GM19372 (cell line): ENCODE measurements around the gene ARPC1B.
A peak's percentile ranks its signal among the peaks of the same experiment; 100 is the strongest.
"Not testable (repeated sequence)": the region's sequence is repeated elsewhere in the genome, so short reads cannot be mapped to it uniquely, and the experiment has no call there.

Source experiments
- ATAC-seq: cut with Tn5 transposase; IDR thresholded peaks from one replicate; pipeline ENCODE4 v1.9.1; 2021; ENCODE audit warnings: mild to moderate bottlenecking, low read depth, moderate library complexity; ENCODE audit not compliant: unreplicated experiment

Gene ARPC1B

GRCh38 chr7:99387239-99387635 is 12.7 kb downstream of the ARPC1B start:
- ATAC-seq: not testable (repeated sequence)

- no peak for ATAC-seq
Measured at GRCh38 chr7:99387912-99388311, 13.4 kb downstream of the ARPC1B start.

GRCh38 chr7:99389772-99390171 is 15.2 kb downstream of the ARPC1B start:
- ATAC-seq: no peak

GRCh38 chr7:99390941-99391602 is 16.5 kb downstream of the ARPC1B start:
- ATAC-seq: no peak

GRCh38 chr7:99392046-99392445 is 17.5 kb downstream of the ARPC1B start:
- no peak for ATAC-seq

- peak; percentile 79 for ATAC-seq
Measured at GRCh38 chr7:99392659-99393354, 18.3 kb downstream of the ARPC1B start.

- ATAC-seq: no peak
Measured at GRCh38 chr7:99393355-99394187, 19.0 kb downstream of the ARPC1B start.

GRCh38 chr7:99394188-99394502 is 19.6 kb downstream of the ARPC1B start:
- ATAC-seq: no peak

GRCh38 chr7:99395616-99396327 is 21.2 kb downstream of the ARPC1B start:
- ATAC-seq: no peak

GRCh38 chr7:99396418-99397296 is 22.1 kb downstream of the ARPC1B start:
- no peak for ATAC-seq

GRCh38 chr7:99397297-99397983 is 22.9 kb downstream of the ARPC1B start:
- no peak for ATAC-seq

- no peak for ATAC-seq
Measured at GRCh38 chr7:99398891-99399445, 24.4 kb downstream of the ARPC1B start.

- no peak for ATAC-seq
Measured at GRCh38 chr7:99399597-99399996, 25.1 kb downstream of the ARPC1B start.

GRCh38 chr7:99402854-99403253 is 28.3 kb downstream of the ARPC1B start:
- ATAC-seq: no peak

- ATAC-seq: no peak
Measured at GRCh38 chr7:99403764-99404163, 29.2 kb downstream of the ARPC1B start.

GRCh38 chr7:99404235-99404976 is 29.9 kb downstream of the ARPC1B start:
- no peak for ATAC-seq

- ATAC-seq: no peak
Measured at GRCh38 chr7:99404977-99405320, 30.4 kb downstream of the ARPC1B start.

- ATAC-seq: no peak
Measured at GRCh38 chr7:99406557-99406956, 32.0 kb downstream of the ARPC1B start.
